Gastrocnemius medialis (tissue), 4 donors: Measurements from ENCODE around the gene ARHGEF35.

Experiments
- POLR2A ChIP-seq, 2 donors: fragments of 450-650 bp; IDR thresholded peaks; one replicate each; pipeline ENCODE4 v1.6.1; 2017; ENCODE audit warnings: antibody characterized with exemption in 2 of 2, mild to moderate bottlenecking in 2 of 2, moderate library complexity in 2 of 2
- TF ChIP-seq, protein P1 (sequence below), 5 experiments: fragments of 450-650 bp in 3 of 5; fragments of 200-600 bp in 2 of 5; sonication (generic) in 2 of 5; IDR thresholded peaks in 4 of 5; conservative IDR thresholded peaks in 1 of 5; 1 replicate in 4 of 5; 2 replicates in 1 of 5; pipeline ENCODE4 v1.5.1; 2016 to 2019; ENCODE audit warnings: antibody characterized with exemption in 5 of 5, mild to moderate bottlenecking in 3 of 5, moderate library complexity in 3 of 5

DNA sequence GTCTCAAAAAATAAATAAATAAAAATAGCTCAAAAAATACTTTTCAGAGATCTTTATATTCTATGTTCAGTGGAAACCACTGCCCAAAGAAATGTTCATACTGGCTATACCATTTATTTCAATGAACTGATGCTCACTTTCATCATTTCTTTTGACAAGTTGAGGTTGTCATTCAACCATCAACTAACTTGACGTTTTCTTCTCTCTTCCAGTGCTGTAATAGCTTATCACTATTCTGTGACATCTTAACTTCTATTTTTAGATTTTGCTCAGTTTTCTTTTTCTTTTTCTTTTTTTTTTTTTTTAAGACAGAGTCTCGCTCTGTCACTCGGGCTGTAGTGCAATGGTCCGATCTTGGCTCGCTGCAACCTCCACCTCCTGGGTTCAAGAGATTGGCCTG lies 21.0 kb downstream of the ARHGEF35 start:
- TF ChIP-seq, protein P1, sequence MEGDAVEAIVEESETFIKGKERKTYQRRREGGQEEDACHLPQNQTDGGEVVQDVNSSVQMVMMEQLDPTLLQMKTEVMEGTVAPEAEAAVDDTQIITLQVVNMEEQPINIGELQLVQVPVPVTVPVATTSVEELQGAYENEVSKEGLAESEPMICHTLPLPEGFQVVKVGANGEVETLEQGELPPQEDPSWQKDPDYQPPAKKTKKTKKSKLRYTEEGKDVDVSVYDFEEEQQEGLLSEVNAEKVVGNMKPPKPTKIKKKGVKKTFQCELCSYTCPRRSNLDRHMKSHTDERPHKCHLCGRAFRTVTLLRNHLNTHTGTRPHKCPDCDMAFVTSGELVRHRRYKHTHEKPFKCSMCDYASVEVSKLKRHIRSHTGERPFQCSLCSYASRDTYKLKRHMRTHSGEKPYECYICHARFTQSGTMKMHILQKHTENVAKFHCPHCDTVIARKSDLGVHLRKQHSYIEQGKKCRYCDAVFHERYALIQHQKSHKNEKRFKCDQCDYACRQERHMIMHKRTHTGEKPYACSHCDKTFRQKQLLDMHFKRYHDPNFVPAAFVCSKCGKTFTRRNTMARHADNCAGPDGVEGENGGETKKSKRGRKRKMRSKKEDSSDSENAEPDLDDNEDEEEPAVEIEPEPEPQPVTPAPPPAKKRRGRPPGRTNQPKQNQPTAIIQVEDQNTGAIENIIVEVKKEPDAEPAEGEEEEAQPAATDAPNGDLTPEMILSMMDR (IDR thresholded peaks at IDR 0.05 in 4 of 5, conservative IDR thresholded peaks at IDR 0.05 in 1 of 5), result no peak
- TF ChIP-seq POLR2A (IDR thresholded peaks at IDR 0.05), result no peak
